BLaER1 treated with 17β-estradiol and CSF1 and Interleukin-3, amounts not matched to agents 10 nM and 100 nM (cell line): ENCODE data around the gene TP53BP2.
A peak's percentile ranks its signal among the peaks of the same experiment; 100 is the strongest.

Source experiments
- H3K27ac ChIP-seq, 11 experiments: shearing (Covaris generic); formaldehyde crosslinking; 2 replicates each; pipeline ENCODE4 v1.8.1; 2022
- H3K27me3 ChIP-seq, 11 experiments: shearing (Covaris generic); formaldehyde crosslinking; 2 replicates each; pipeline ENCODE4 v1.8.1; 2022
- H3K36me3 ChIP-seq, 11 experiments: shearing (Covaris generic); formaldehyde crosslinking; 2 replicates each; pipeline ENCODE4 v1.8.1; 2022
- H3K4me1 ChIP-seq, 10 experiments: shearing (Covaris generic); formaldehyde crosslinking; 2 replicates each; pipeline ENCODE4 v1.8.1; 2022
- H3K4me2 ChIP-seq, 11 experiments: shearing (Covaris generic); formaldehyde crosslinking; 2 replicates each; pipeline ENCODE4 v1.8.1; 2022
- H3K4me3 ChIP-seq, 10 experiments: shearing (Covaris generic); formaldehyde crosslinking; 2 replicates each; pipeline ENCODE4 v1.8.1; 2022
- H3K9ac ChIP-seq, 11 experiments: shearing (Covaris generic); formaldehyde crosslinking; 2 replicates each; pipeline ENCODE4 v1.8.1; 2022
- H3K9me3 ChIP-seq, 11 experiments: shearing (Covaris generic); formaldehyde crosslinking; replicated peaks in 1 of 11; 2 replicates each; pipeline ENCODE4 v1.8.1; 2022
- H4K20me1 ChIP-seq, 11 experiments: shearing (Covaris generic); formaldehyde crosslinking; 2 replicates each; pipeline ENCODE4 v1.8.1; 2022
- Cebpa-rat ChIP-seq, 11 experiments: shearing (Covaris generic); IDR thresholded peaks; 2 replicates each; pipeline ENCODE4 v1.8.1; 2022

The TP53BP2 gene

GRCh38 chr1:223783676-223784075 lies 62.1 kb downstream of the TP53BP2 start:
- no peak overlapping the region for H3K4me3 ChIP-seq
- H4K20me1 ChIP-seq = peaks cover 0 to 27% (median 0%) of the 10 kb centered on the region in 11 experiments; a peak in 6 of 22 replicates
- no peaks in the 10 kb centered on the region for H3K4me1 ChIP-seq
- peaks cover 91 to 100% (median 97%) of the 10 kb centered on the region in 11 experiments for H3K36me3 ChIP-seq
- TF ChIP-seq Cebpa-rat (IDR thresholded peaks at IDR 0.05) = no peak
- no peaks in the 10 kb centered on the region for H3K9me3 ChIP-seq
- no peaks in the 10 kb centered on the region for H3K27me3 ChIP-seq
- no peak overlapping the region for H3K9ac ChIP-seq
- no peak overlapping the region for H3K4me2 ChIP-seq
- no peak overlapping the region for H3K27ac ChIP-seq

- Histone ChIP-seq H3K9me3 (no peaks in the 10 kb centered on the region), H3K36me3 (peaks cover 91 to 99% (median 94%) of the 10 kb centered on the region in 11 experiments), H3K4me1 (peaks cover 0 to 8% (median 7%) of the 10 kb centered on the region in 10 experiments; a peak in 18 of 20 replicates), H3K9ac (no peak overlapping the region), H3K27me3 (no peaks in the 10 kb centered on the region), H3K4me3 (no peak overlapping the region), H3K27ac (no peak overlapping the region), H4K20me1 (peaks cover 0 to 31% (median 0%) of the 10 kb centered on the region in 11 experiments; a peak in 10 of 22 replicates), H3K4me2 (no peak overlapping the region)
- no peak for TF ChIP-seq Cebpa-rat (IDR thresholded peaks at IDR 0.05)
Observed at GRCh38 chr1:223780949-223781348, 64.8 kb downstream of the TP53BP2 start.

GRCh38 chr1:223780318-223780717 lies 65.4 kb downstream of the TP53BP2 start:
- H3K27ac ChIP-seq = no peak overlapping the region
- no peak overlapping the region for H3K4me3 ChIP-seq
- peaks cover 0 to 33% (median 0%) of the 10 kb centered on the region in 11 experiments; a peak in 10 of 22 replicates for H4K20me1 ChIP-seq
- no peak overlapping the region for H3K9ac ChIP-seq
- peaks cover 91 to 99% (median 94%) of the 10 kb centered on the region in 11 experiments for H3K36me3 ChIP-seq
- peaks cover 0 to 11% (median 9%) of the 10 kb centered on the region in 10 experiments; a peak in 18 of 20 replicates for H3K4me1 ChIP-seq
- H3K27me3 ChIP-seq = no peaks in the 10 kb centered on the region
- H3K9me3 ChIP-seq = no peaks in the 10 kb centered on the region
- TF ChIP-seq Cebpa-rat (IDR thresholded peaks at IDR 0.05) = no peak
- H3K4me2 ChIP-seq = no peak overlapping the region

- no peak overlapping the region for H3K4me3 ChIP-seq
- H3K4me1 ChIP-seq = peaks cover 0 to 11% (median 9%) of the 10 kb centered on the region in 10 experiments; a peak in 18 of 20 replicates
- no peaks in the 10 kb centered on the region for H3K9me3 ChIP-seq
- H3K4me2 ChIP-seq = peak overlapping the region in 4 of 11 experiments; percentile 19 to 66 (median 52); a peak in 5 of 22 replicates
- TF ChIP-seq Cebpa-rat (IDR thresholded peaks at IDR 0.05) = no peak
- peaks cover 93 to 99% (median 97%) of the 10 kb centered on the region in 11 experiments for H3K36me3 ChIP-seq
- peaks cover 0 to 32% (median 0%) of the 10 kb centered on the region in 11 experiments; a peak in 8 of 22 replicates for H4K20me1 ChIP-seq
- no peak overlapping the region for H3K9ac ChIP-seq
- no peak overlapping the region for H3K27ac ChIP-seq
- H3K27me3 ChIP-seq = no peaks in the 10 kb centered on the region
Observed at GRCh38 chr1:223776826-223777454, 68.8 kb downstream of the TP53BP2 start.

GRCh38 chr1:223776075-223776814 lies 69.5 kb downstream of the TP53BP2 start:
- Histone ChIP-seq H3K27me3 (no peaks in the 10 kb centered on the region), H3K4me3 (no peak overlapping the region), H3K27ac (peak overlapping the region in 2 of 11 experiments; percentile 2 to 29; a peak in 2 of 22 replicates), H4K20me1 (peaks cover 0 to 34% (median 0%) of the 10 kb centered on the region in 11 experiments; a peak in 8 of 22 replicates), H3K9me3 (no peaks in the 10 kb centered on the region), H3K4me2 (peak overlapping the region in 9 of 11 experiments; percentile 18 to 66 (median 44); a peak in 16 of 22 replicates), H3K36me3 (peaks cover 96 to 99% (median 98%) of the 10 kb centered on the region in 11 experiments), H3K4me1 (peaks cover under 1 to 11% (median 9%) of the 10 kb centered on the region in 10 experiments; a peak in 18 of 20 replicates), H3K9ac (no peak overlapping the region)
- TF ChIP-seq Cebpa-rat (IDR thresholded peaks at IDR 0.05) = no peak

GRCh38 chr1:223775711-223776074 lies 70.1 kb downstream of the TP53BP2 start:
- Histone ChIP-seq H3K27ac (no peak overlapping the region), H3K9ac (no peak overlapping the region), H3K4me2 (peak overlapping the region in 3 of 11 experiments; percentile 46 to 59 (median 59); a peak in 2 of 22 replicates), H3K9me3 (no peaks in the 10 kb centered on the region), H3K36me3 (peaks cover 96 to 99% (median 98%) of the 10 kb centered on the region in 11 experiments), H3K4me1 (peaks cover 6 to 13% (median 10%) of the 10 kb centered on the region in 10 experiments; a peak in 19 of 20 replicates), H3K27me3 (no peaks in the 10 kb centered on the region), H3K4me3 (no peak overlapping the region), H4K20me1 (peaks cover 0 to 40% (median 0%) of the 10 kb centered on the region in 11 experiments; a peak in 8 of 22 replicates)
- TF ChIP-seq Cebpa-rat (IDR thresholded peaks at IDR 0.05) = no peak

GRCh38 chr1:223775054-223775453 lies 70.7 kb downstream of the TP53BP2 start:
- Histone ChIP-seq H3K27me3 (no peaks in the 10 kb centered on the region), H4K20me1 (peaks cover 0 to 43% (median 0%) of the 10 kb centered on the region in 11 experiments; a peak in 8 of 22 replicates), H3K27ac (no peak overlapping the region), H3K9me3 (no peaks in the 10 kb centered on the region), H3K4me3 (no peak overlapping the region), H3K4me2 (no peak overlapping the region), H3K4me1 (peaks cover 8 to 16% (median 10%) of the 10 kb centered on the region in 10 experiments; a peak in 19 of 20 replicates), H3K9ac (no peak overlapping the region), H3K36me3 (peaks cover 96 to 99% (median 98%) of the 10 kb centered on the region in 11 experiments)
- no peak for TF ChIP-seq Cebpa-rat (IDR thresholded peaks at IDR 0.05)

- H3K9me3 ChIP-seq = peaks cover 0 to 6% (median 3%) of the 10 kb centered on the region in 11 experiments; a peak in 10 of 22 replicates
- H3K36me3 ChIP-seq = peaks cover 96 to 99% (median 98%) of the 10 kb centered on the region in 11 experiments
- H3K9ac ChIP-seq = no peak overlapping the region
- no peak overlapping the region for H3K27ac ChIP-seq
- peaks cover 0 to 43% (median 0%) of the 10 kb centered on the region in 11 experiments; a peak in 8 of 22 replicates for H4K20me1 ChIP-seq
- H3K4me3 ChIP-seq = no peak overlapping the region
- TF ChIP-seq Cebpa-rat (IDR thresholded peaks at IDR 0.05) = no peak
- H3K4me2 ChIP-seq = no peak overlapping the region
- H3K4me1 ChIP-seq = peaks cover 8 to 16% (median 10%) of the 10 kb centered on the region in 10 experiments; a peak in 19 of 20 replicates
- H3K27me3 ChIP-seq = no peaks in the 10 kb centered on the region
Observed at GRCh38 chr1:223774134-223774814, 71.5 kb downstream of the TP53BP2 start.
